Prostate gland (tissue), 2 donors: ENCODE results near the gene UBR4. TPM values are rescaled to one million over a fixed set of nuclear protein-coding genes. Genes with fewer than 3 reads are reported as not detected.

ENCODE experiments used
- DNase-seq: peaks from one replicate; pipeline ENCODE4 v3.0.0-alpha.2; 2019; ENCODE audit warnings: low spot score
- H3K27ac ChIP-seq, 2 donors: fragments of 200-600 bp; sonication (generic); 2 replicates each; pipeline ENCODE4 v1.5.1; 2017 to 2019
- H3K27me3 ChIP-seq: fragments of 200-600 bp; sonication (generic); replicated peaks from 2 replicates; pipeline ENCODE4 v1.5.1; 2019; ENCODE audit not compliant: insufficient read depth
- H3K36me3 ChIP-seq, 2 donors: fragments of 200-600 bp; sonication (generic); 1 replicate in 1 of 2; 2 replicates in 1 of 2; pipeline versions ENCODE4 v1.5.1 to v1.8.1; 2017 to 2019
- H3K4me1 ChIP-seq: fragments of 200-600 bp; sonication (generic); replicated peaks from 2 replicates; pipeline ENCODE4 v1.5.1; 2019
- H3K4me3 ChIP-seq, 2 donors: fragments of 200-600 bp; sonication (generic); 2 replicates each; pipeline ENCODE4 v1.5.1; 2017 to 2019
- H3K9me3 ChIP-seq: fragments of 200-600 bp; sonication (generic); 2 replicates; pipeline ENCODE4 v1.5.1; 2017
- CTCF ChIP-seq, 4 experiments: fragments of 200-600 bp in 2 of 4; fragments of 450-650 bp in 2 of 4; sonication (generic) in 2 of 4; IDR thresholded peaks; 1 replicate in 3 of 4; 2 replicates in 1 of 4; pipeline ENCODE4 v1.5.1; 2016 to 2019; ENCODE audit warnings: antibody characterized with exemption in 4 of 4, mild to moderate bottlenecking in 2 of 4, moderate library complexity in 2 of 4
- POLR2A ChIP-seq: fragments of 450-650 bp; IDR thresholded peaks from one replicate; pipeline ENCODE4 v1.6.1; 2016; ENCODE audit warnings: antibody characterized with exemption, mild to moderate bottlenecking
- POLR2AphosphoS5 ChIP-seq: sonication (generic); formaldehyde crosslinking; IDR thresholded peaks from one replicate; pipeline ENCODE4 v1.6.1; 2017; ENCODE audit warnings: antibody characterized with exemption
- WGBS: methylation state at CpG from one replicate; pipeline ENCODE4 v1.1.5; 2018; 5-methylcytosine and 5-hydroxymethylcytosine counted together
- intact Hi-C: fragments of 100-400 bp; cut with DNase I; formaldehyde crosslinking; loops from one replicate; pipeline ENCODE4 v1.14.2; 2022
- total RNA-seq, 2 donors: library from RNA; depleted of rRNA; stranded (reverse); fragments of >200 nt; gene quantifications; one replicate each; pipeline ENCODE4 v1.1.0, GENCODE V29; 2016

Gene UBR4
- total RNA-seq, 2 donors from 2014 or later = 93.5 to 311 TPM

- H3K9me3 ChIP-seq = no peaks in the 10 kb centered on the region
- DNase-seq = no peak
- TF ChIP-seq CTCF (IDR thresholded peaks at IDR 0.05) (no peak), POLR2A (no peak), POLR2AphosphoS5 (no peak)
- H3K4me1 ChIP-seq = peaks cover 16% of the 10 kb centered on the region
- peaks cover 24 to 38% of the 10 kb centered on the region in 2 donors for H3K36me3 ChIP-seq
- intact Hi-C loops = no loop called here
- H3K27ac ChIP-seq = no peak overlapping the region
- H3K27me3 ChIP-seq = no peaks in the 10 kb centered on the region
- WGBS = 73% methylated on average over 4 of the region's 4 CpGs
- H3K4me3 ChIP-seq = no peak overlapping the region
Measured at GRCh38 chr1:19089524-19089923, 120.5 kb downstream of the UBR4 start.

- WGBS = 80% methylated on average over 12 of the region's 12 CpGs
- TF ChIP-seq CTCF (IDR thresholded peaks at IDR 0.05) (no peak), POLR2A (no peak), POLR2AphosphoS5 (no peak)
- intact Hi-C loops = no loop called here
- DNase-seq = no peak
- peaks cover 16% of the 10 kb centered on the region for H3K4me1 ChIP-seq
- H3K4me3 ChIP-seq = no peak overlapping the region
- H3K27me3 ChIP-seq = no peaks in the 10 kb centered on the region
- no peak overlapping the region for H3K27ac ChIP-seq
- H3K9me3 ChIP-seq = no peaks in the 10 kb centered on the region
- H3K36me3 ChIP-seq = peaks cover 24 to 38% of the 10 kb centered on the region in 2 donors
Measured at GRCh38 chr1:19088717-19089442, 121.2 kb downstream of the UBR4 start.

GRCh38 chr1:19087737-19088594, 122.1 kb downstream of the UBR4 start:
- TF ChIP-seq POLR2AphosphoS5 = no peak
- TF ChIP-seq CTCF (IDR thresholded peaks at IDR 0.05) = no peak
- no peak for TF ChIP-seq POLR2A
- Histone ChIP-seq H3K4me3 (no peak overlapping the region), H3K4me1 (peaks cover 16% of the 10 kb centered on the region), H3K27me3 (no peaks in the 10 kb centered on the region), H3K36me3 (peaks cover 18 to 36% of the 10 kb centered on the region in 2 donors), H3K9me3 (no peaks in the 10 kb centered on the region), H3K27ac (peak overlapping the region; percentile 28 to 69)
- WGBS = 52% methylated on average over 9 of the region's 9 CpGs
- no peak for DNase-seq
- intact Hi-C loops = no loop called here

GRCh38 chr1:19087017-19087736, 122.9 kb downstream of the UBR4 start:
- TF ChIP-seq POLR2A (no peak), CTCF (IDR thresholded peaks at IDR 0.05) (no peak), POLR2AphosphoS5 (peak; percentile 63)
- H3K9me3 ChIP-seq = no peaks in the 10 kb centered on the region
- H3K4me3 ChIP-seq = no peak overlapping the region
- peak; percentile 56 for DNase-seq
- peaks cover 16% of the 10 kb centered on the region for H3K4me1 ChIP-seq
- H3K27me3 ChIP-seq = no peaks in the 10 kb centered on the region
- peak overlapping the region; percentile 28 to 69 for H3K27ac ChIP-seq
- intact Hi-C loops = no loop called here
- peaks cover 12 to 29% of the 10 kb centered on the region in 2 donors for H3K36me3 ChIP-seq
- WGBS = 47% methylated on average over 6 of the region's 6 CpGs
